Heart left ventricle (tissue), 13 donors: ENCODE data around the gene TFAP2B.

Experiments
- POLR2A ChIP-seq, 2 donors: fragments of 450-650 bp; IDR thresholded peaks; one replicate each; pipeline ENCODE4 v1.6.1; 2017; ENCODE audit warnings: antibody characterized with exemption in 2 of 2, mild to moderate bottlenecking in 2 of 2, moderate library complexity in 2 of 2
- TF ChIP-seq, protein P1 (sequence below), 12 donors: fragments of 200-600 bp; sonication (generic) in 4 of 12; IDR thresholded peaks; one replicate each; pipeline versions ENCODE4 v1.5.0 to v1.8.0; 2018 to 2022; ENCODE audit warnings: antibody characterized with exemption in 12 of 12, mild to moderate bottlenecking in 5 of 12
- donor health status: ischemic (EF 13 %, LVEDD 7.1; RV severe dilation, severe dysfunction).
- donor health status: DM: no; HTN: yes; CAD: no.
- donor health status: DM: no; HTN: no; CAD: no.
- donor health status: ischemic (EF 25% LVEDD 6.9; RV normal size, moderate dysfunction).
- donor health status: ischemic (EF 25% LVEDD 5.7; RV mildly dilated, moderate dysfunction).
- donor health status: ischemic (EF 35%, LVEDD 5.7; RV mildly dilated, moderate dysfunction).
- donor health status: nonischemic (EF 11% LVEDD 7.7; RV severe dilation, severe dysfunction).
- donor health status: DM: yes; HTN: yes; CAD: no.
- donor health status: PGD.
- donor health status: ischemic (EF 29% LVEDD 5.4; RV normal size, mild dysfunction).
- donor health status: nonischemic (EF 23%, LVEDD 6.1; RV moderate dilation, normal function).

DNA sequence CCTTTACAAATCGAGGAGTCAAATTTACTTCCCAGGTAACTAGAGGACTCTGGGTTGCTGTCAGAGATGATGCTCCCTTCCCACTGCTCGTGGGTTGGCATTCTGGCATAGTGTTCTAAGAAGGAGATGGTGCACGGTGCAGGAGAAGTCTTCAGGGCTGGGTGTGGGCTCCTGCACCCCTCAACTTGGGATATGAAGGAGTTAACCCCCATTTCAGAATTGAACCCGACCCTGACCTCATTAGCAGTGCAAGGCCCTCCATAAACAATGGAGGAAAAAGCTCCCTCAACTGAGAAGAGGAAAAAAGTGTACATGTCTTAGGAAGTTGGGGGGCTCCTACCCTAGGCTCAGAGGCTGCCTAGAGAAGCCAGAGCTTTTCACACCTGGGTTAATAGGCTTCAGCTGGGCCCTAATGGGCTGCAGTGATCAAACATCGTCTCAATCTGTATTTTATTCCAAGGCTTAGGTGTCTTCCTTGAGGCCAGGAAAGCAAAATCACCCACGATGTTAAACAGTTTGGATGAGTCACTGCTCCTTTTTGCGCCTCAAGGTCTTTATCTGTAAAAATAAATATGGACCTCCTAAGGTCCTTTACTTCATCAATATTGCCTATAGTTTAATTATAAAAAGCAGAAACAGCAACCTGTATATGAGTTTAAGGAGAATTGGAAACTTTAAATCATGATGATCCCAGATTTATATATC lies 29.4 kb downstream of the TFAP2B start:
- TF ChIP-seq, protein P1, sequence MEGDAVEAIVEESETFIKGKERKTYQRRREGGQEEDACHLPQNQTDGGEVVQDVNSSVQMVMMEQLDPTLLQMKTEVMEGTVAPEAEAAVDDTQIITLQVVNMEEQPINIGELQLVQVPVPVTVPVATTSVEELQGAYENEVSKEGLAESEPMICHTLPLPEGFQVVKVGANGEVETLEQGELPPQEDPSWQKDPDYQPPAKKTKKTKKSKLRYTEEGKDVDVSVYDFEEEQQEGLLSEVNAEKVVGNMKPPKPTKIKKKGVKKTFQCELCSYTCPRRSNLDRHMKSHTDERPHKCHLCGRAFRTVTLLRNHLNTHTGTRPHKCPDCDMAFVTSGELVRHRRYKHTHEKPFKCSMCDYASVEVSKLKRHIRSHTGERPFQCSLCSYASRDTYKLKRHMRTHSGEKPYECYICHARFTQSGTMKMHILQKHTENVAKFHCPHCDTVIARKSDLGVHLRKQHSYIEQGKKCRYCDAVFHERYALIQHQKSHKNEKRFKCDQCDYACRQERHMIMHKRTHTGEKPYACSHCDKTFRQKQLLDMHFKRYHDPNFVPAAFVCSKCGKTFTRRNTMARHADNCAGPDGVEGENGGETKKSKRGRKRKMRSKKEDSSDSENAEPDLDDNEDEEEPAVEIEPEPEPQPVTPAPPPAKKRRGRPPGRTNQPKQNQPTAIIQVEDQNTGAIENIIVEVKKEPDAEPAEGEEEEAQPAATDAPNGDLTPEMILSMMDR (IDR thresholded peaks at IDR 0.05) = no peak
- no peak for TF ChIP-seq POLR2A (IDR thresholded peaks at IDR 0.05)
